Ovary (tissue), 9 donors: ENCODE results near the gene UAP1L1. TPM values are rescaled to one million over a fixed set of nuclear protein-coding genes. Genes with fewer than 3 reads are reported as not detected.

Experiments used
- DNase-seq, 5 donors: peaks; one replicate each; pipeline ENCODE4 v3.0.0-alpha.2; 2019 to 2020
- H3K27ac ChIP-seq, 2 donors: fragments of 200-600 bp; one replicate each; pipeline versions ENCODE4 v1.5.1 to v1.8.0; 2019 to 2022
- H3K27me3 ChIP-seq: fragments of 200-600 bp; one replicate; pipeline ENCODE4 v1.8.0; 2022
- H3K36me3 ChIP-seq: fragments of 200-600 bp; sonication (generic); one replicate; pipeline ENCODE4 v1.5.1; 2019
- H3K4me1 ChIP-seq: one replicate; pipeline ENCODE4 v1.8.1; 2013; ENCODE audit warnings: mild to moderate bottlenecking, moderate library complexity; ENCODE audit not compliant: insufficient read depth
- H3K4me3 ChIP-seq: fragments of 200-600 bp; sonication (generic); one replicate; pipeline ENCODE4 v1.5.1; 2017
- H3K9me3 ChIP-seq, 2 donors: fragments of 200-600 bp in 1 of 2; sonication (generic) in 1 of 2; one replicate each; pipeline versions ENCODE4 v1.5.1 to v1.8.1; 2013 to 2019; ENCODE audit warnings: mild to moderate bottlenecking in 1 of 2, moderate library complexity in 1 of 2
- CTCF ChIP-seq, 3 donors: fragments of 450-650 bp in 2 of 3; fragments of 200-600 bp in 1 of 3; IDR thresholded peaks; one replicate each; pipeline versions ENCODE4 v1.5.1 to v1.8.0; 2016 to 2022; ENCODE audit warnings: antibody characterized with exemption in 3 of 3, mild to moderate bottlenecking in 1 of 3
- EP300 ChIP-seq: sonication (generic); formaldehyde crosslinking; IDR thresholded peaks from one replicate; pipeline ENCODE4 v1.6.1; 2017; ENCODE audit warnings: antibody characterized with exemption
- POLR2A ChIP-seq: fragments of 450-650 bp; IDR thresholded peaks from one replicate; pipeline ENCODE4 v1.6.1; 2017; ENCODE audit warnings: antibody characterized with exemption, mild to moderate bottlenecking, moderate library complexity
- WGBS, 3 donors: extraction: QIAGEN DNeasy Blood & Tissue Kit in 1 of 3; methylation state at CpG; one replicate each; pipeline versions ENCODE4 v1.1.5 to v1.1.7; 2013 to 2017; 5-methylcytosine and 5-hydroxymethylcytosine counted together
- intact Hi-C, 4 donors: fragments of 100-400 bp; cut with DNase I; formaldehyde crosslinking; loops; one replicate each; pipeline versions ENCODE4 v1.11.0 to v1.15.1; 2022 to 2023
- polyA plus RNA-seq, 2 donors: library from polyadenylated mRNA; stranded (reverse); fragments of 200-250 nt in 1 of 2; fragments of 350-450 nt in 1 of 2; fragmentation: Illumina TruSeq in 1 of 2; extraction: RNeasy Lipid Tissue Mini Kit (QIAGEN cat#74804) in 1 of 2; gene quantifications; one replicate each; pipeline ENCODE4 v1.2.3, GENCODE V29; 2013 to 2014
- total RNA-seq, 7 donors: library from RNA; depleted of rRNA in 2 of 7; stranded (reverse); fragments of >200 nt in 2 of 7; fragmentation: NEBNext Ultra II Directional in 3 of 7; extraction: Animal tissue kit (Norgen Biotek cat#: 25700) in 3 of 7; gene quantifications; one replicate each; pipeline versions ENCODE4 v1.1.0 to v1.2.4, GENCODE V29; 2016 to 2023
- donor health status: DM: no; HTN: no; CAD: no; lungs with moderate emphysema.
- donor health status: DM: no; HTN: no; CAD: no.
- donor health status: Bipolar disorder and iron deficiency.
- donor health status: DM: yes; HTN: yes; CAD: no.
- donor health status: DM: no; HTN: no; CAD: no.
- donor health status: DM: yes; HTN: yes; CAD: no.

UAP1L1 gene
- total and polyA plus RNA-seq, 9 donors = 1.3 to 6.3 (median 4.1) TPM

GRCh38 chr9:137106662-137107250 lies 29.4 kb downstream of the UAP1L1 start:
- TF ChIP-seq POLR2A (no peak), EP300 (no peak), CTCF (IDR thresholded peaks at IDR 0.05) (no peak)
- 89 to 90% (median 89%) methylated on average over 23 to 27 of the region's 27 CpGs for WGBS, 3 donors
- no peaks in the 10 kb centered on the region for H3K9me3 ChIP-seq
- DNase-seq = no peak
- no peaks in the 10 kb centered on the region for H3K36me3 ChIP-seq
- intact Hi-C loops = no loop called here
- H3K27ac ChIP-seq = no peak overlapping the region
- H3K4me3 ChIP-seq = no peak overlapping the region
- no peaks in the 10 kb centered on the region for H3K27me3 ChIP-seq
- H3K4me1 ChIP-seq = no peaks in the 10 kb centered on the region

- Histone ChIP-seq H3K4me3 (no peak overlapping the region), H3K4me1 (no peaks in the 10 kb centered on the region), H3K36me3 (no peaks in the 10 kb centered on the region), H3K9me3 (no peaks in the 10 kb centered on the region), H3K27ac (no peak overlapping the region), H3K27me3 (no peaks in the 10 kb centered on the region)
- TF ChIP-seq EP300 (no peak), CTCF (IDR thresholded peaks at IDR 0.05) (no peak), POLR2A (no peak)
- 83 to 89% (median 85%) methylated on average over 20 to 27 of the region's 27 CpGs for WGBS, 3 donors
- intact Hi-C loops = no loop called here
- DNase-seq = no peak
These were observed 30.1 kb downstream of the UAP1L1 start for GRCh38 chr9:137107312-137107921.

- Histone ChIP-seq H3K27me3 (no peaks in the 10 kb centered on the region), H3K36me3 (no peaks in the 10 kb centered on the region), H3K4me1 (no peaks in the 10 kb centered on the region), H3K9me3 (no peaks in the 10 kb centered on the region), H3K4me3 (no peak overlapping the region), H3K27ac (no peak overlapping the region)
- no peak for TF ChIP-seq POLR2A
- TF ChIP-seq EP300 = no peak
- no peak for TF ChIP-seq CTCF (IDR thresholded peaks at IDR 0.05)
- 87 to 95% (median 90%) methylated on average over 16 to 17 of the region's 17 CpGs for WGBS, 3 donors
- intact Hi-C loops = no loop called here
- no peak for DNase-seq
These were observed 30.7 kb downstream of the UAP1L1 start for GRCh38 chr9:137107982-137108381.

GRCh38 chr9:137108608-137109249 lies 31.4 kb downstream of the UAP1L1 start:
- DNase-seq = no peak
- Histone ChIP-seq H3K9me3 (no peaks in the 10 kb centered on the region), H3K4me1 (peaks cover 3% of the 10 kb centered on the region), H3K27ac (no peak overlapping the region), H3K27me3 (no peaks in the 10 kb centered on the region), H3K36me3 (no peaks in the 10 kb centered on the region), H3K4me3 (no peak overlapping the region)
- 85 to 88% (median 87%) methylated on average over 28 to 29 of the region's 29 CpGs for WGBS, 3 donors
- TF ChIP-seq EP300 (no peak), POLR2A (no peak), CTCF (IDR thresholded peaks at IDR 0.05) (no peak)
- intact Hi-C loops = no loop called here
